ENCODE data around the gene FMO5.
"Not testable (repeated sequence)": the region's sequence is repeated elsewhere in the genome, so short reads cannot be mapped to it uniquely, and the experiment has no call there.

The FMO5 gene

DNA sequence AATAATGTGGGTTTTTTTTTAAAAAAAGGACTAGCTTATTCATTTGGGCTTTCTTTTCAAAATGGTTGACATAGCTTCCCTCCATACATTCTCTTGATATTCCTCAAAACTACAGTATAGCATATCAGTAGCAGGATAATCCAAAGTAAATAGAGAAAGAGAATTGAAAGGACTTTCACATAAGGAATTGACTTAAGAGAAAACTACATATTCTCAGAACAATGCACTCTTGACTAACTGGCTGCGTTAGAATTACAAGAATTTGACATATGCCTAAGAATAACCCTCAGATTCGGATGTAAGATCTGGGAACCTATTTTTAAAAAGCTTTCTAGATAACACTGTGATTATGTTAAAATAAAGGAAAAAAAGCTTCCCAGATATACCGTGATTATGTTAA is 56.0 kb downstream of the FMO5 start:
- TF ChIP-seq, protein P1, sequence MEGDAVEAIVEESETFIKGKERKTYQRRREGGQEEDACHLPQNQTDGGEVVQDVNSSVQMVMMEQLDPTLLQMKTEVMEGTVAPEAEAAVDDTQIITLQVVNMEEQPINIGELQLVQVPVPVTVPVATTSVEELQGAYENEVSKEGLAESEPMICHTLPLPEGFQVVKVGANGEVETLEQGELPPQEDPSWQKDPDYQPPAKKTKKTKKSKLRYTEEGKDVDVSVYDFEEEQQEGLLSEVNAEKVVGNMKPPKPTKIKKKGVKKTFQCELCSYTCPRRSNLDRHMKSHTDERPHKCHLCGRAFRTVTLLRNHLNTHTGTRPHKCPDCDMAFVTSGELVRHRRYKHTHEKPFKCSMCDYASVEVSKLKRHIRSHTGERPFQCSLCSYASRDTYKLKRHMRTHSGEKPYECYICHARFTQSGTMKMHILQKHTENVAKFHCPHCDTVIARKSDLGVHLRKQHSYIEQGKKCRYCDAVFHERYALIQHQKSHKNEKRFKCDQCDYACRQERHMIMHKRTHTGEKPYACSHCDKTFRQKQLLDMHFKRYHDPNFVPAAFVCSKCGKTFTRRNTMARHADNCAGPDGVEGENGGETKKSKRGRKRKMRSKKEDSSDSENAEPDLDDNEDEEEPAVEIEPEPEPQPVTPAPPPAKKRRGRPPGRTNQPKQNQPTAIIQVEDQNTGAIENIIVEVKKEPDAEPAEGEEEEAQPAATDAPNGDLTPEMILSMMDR (IDR thresholded peaks at IDR 0.05; ENCODE audit: borderline replicate concordance, control extremely low read depth, extremely low read depth, insufficient read depth, missing control alignments), result no peak
- DNase-seq (ENCODE audit: low spot score), result no peak
- in situ Hi-C loops (cut with MboI; ENCODE audit: low sequenced_read_pairs, unreplicated experiment), result no loop called here

- TF ChIP-seq, protein P1 (IDR thresholded peaks at IDR 0.05; ENCODE audit: borderline replicate concordance, control extremely low read depth, extremely low read depth, insufficient read depth, missing control alignments), result no peak
- in situ Hi-C loops (cut with MboI; ENCODE audit: low sequenced_read_pairs, unreplicated experiment), result no loop called here
- DNase-seq (ENCODE audit: low spot score), result no peak
These were observed 56.5 kb downstream of the FMO5 start for GRCh38 chr1:147168626-147169058.

DNA sequence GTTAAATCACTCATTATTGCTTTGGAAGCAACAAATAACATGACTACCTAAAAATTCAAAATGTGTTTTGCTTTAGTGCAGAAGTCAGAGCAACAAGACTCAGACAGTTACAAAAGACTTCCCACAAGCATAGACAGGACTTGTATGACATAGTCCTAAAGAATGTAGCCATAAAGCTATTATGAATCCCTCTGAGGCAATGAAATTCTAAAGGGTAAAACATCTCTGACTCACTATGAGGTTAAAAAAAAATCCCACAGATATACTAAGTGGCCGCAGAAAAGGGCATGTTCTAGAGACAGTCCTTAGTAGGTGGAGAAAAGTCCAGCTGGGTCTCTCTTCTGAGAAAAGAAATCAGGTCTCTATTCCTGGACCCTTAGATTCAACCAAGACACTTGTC is 57.8 kb downstream of the FMO5 start:
- no peak for DNase-seq (ENCODE audit: low spot score)
- TF ChIP-seq, protein P1 (IDR thresholded peaks at IDR 0.05; ENCODE audit: borderline replicate concordance, control extremely low read depth, extremely low read depth, insufficient read depth, missing control alignments), result no peak

DNA sequence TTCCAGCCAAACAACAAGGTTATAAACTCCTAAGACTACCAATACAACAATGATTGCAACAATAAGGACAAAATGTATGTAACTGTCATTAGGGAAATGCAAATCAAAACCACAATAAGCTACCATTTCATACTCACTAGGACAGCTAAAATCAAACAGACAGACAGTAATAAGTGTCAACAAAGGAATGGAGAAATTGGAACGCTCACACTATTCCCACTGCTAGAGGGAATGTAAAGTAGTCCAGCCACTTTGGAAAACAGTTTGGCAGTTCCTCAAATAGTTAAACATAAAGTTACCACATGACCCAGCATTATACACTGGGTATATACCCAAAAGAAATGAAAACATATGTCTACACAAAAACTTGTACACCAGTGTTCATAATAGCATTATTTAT is 62.1 kb downstream of the FMO5 start:
- TF ChIP-seq, protein P1 (IDR thresholded peaks at IDR 0.05; ENCODE audit: borderline replicate concordance, control extremely low read depth, extremely low read depth, insufficient read depth, missing control alignments), result no peak
- in situ Hi-C loops (cut with MboI; ENCODE audit: low sequenced_read_pairs, unreplicated experiment), result no loop called here
- DNase-seq (ENCODE audit: low spot score), result no peak

More for the DNA sequence above, 57.8 kb downstream of the FMO5 start:
- in situ Hi-C loops (cut with MboI; ENCODE audit: low sequenced_read_pairs, unreplicated experiment), result no loop called here

DNA sequence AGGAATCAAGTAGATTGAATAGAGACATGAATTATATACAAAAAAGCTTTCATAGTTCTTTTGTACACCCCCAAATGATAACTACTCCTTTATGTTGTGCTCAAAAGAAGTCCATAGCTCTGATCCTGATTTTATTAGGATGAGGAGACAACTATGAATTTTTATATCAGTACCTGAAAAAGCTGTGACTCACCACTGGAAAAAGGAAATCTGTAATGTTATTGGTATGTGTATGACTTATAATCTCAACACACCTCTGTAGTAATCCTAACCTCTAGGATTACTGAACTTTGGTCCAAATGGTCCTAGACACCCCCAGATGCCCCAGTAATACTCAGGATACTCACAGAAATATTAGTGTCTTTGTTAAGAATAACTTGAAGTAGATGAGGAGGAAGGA is 63.0 kb downstream of the FMO5 start:
- TF ChIP-seq, protein P1 (IDR thresholded peaks at IDR 0.05; ENCODE audit: borderline replicate concordance, control extremely low read depth, extremely low read depth, insufficient read depth, missing control alignments), result no peak
- no peak for DNase-seq (ENCODE audit: low spot score)
- in situ Hi-C loops (cut with MboI; ENCODE audit: low sequenced_read_pairs, unreplicated experiment), result no loop called here

DNA sequence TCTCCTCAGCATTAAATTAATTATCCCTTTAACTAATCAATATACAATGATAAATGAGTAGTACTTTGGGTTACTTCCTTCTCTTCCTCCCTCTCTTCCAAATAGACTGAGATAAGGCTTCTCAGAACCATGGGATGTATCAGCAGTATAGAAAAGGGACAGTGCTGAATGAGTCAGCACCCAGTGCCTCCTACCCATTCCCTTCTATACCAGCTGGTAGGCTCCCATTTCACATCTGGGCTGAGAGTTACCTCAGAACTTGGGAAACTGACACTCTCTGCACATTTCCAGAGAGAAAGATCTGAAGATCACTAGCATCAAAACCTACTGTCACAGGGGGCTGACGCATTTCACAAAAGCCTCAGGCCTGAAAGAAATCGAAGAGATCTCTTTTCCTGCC is 68.0 kb downstream of the FMO5 start:
- DNase-seq (ENCODE audit: low spot score); in situ Hi-C loops (cut with MboI; ENCODE audit: low sequenced_read_pairs, unreplicated experiment): not testable (repeated sequence)

- no peak for DNase-seq (ENCODE audit: low spot score)
- TF ChIP-seq, protein P1 (IDR thresholded peaks at IDR 0.05; ENCODE audit: borderline replicate concordance, control extremely low read depth, extremely low read depth, insufficient read depth, missing control alignments), result no peak
- in situ Hi-C loops (cut with MboI; ENCODE audit: low sequenced_read_pairs, unreplicated experiment), result no loop called here
These were observed 68.5 kb downstream of the FMO5 start for GRCh38 chr1:147156642-147157041.
